ENCODE measurements around the gene SUN3.

GRCh38 chr7:48035301-48035966 lies 6.5 kb upstream of the SUN3 start, which contains the start of gene C7orf57:
- no peak for TF ChIP-seq TARDBP (IDR thresholded peaks at IDR 0.05; ENCODE audit: borderline replicate concordance)
- no peak for TF ChIP-seq PML (IDR thresholded peaks at IDR 0.05; ENCODE audit: low read length)

All from GM12878 (cell line).